ENCODE results near the gene TXNDC11. TPM values are rescaled to one million over a fixed set of nuclear protein-coding genes. Genes with fewer than 3 reads are reported as not detected.

The TXNDC11 gene
- total and polyA plus RNA-seq, 2 donors (not counting 3 experiments of a cell fraction or from before 2014, with no cell fraction given) = 42.5 to 66.0 TPM

GRCh38 chr16:11742093-11742535, 543 bp downstream of the TXNDC11 start:
- dilution Hi-C loops (cut with MboI; ENCODE audit: extremely low pct_ligation_motif_present, low sequenced_read_pairs) = no loop called here

More at GRCh38 chr16:11742093-11742535, 543 bp downstream of the TXNDC11 start:
- Histone ChIP-seq H3K9ac (replicated peaks; ENCODE audit: extremely low read depth, insufficient read depth, low read length) (peak overlapping the region; percentile 88), H3K36me3 (ENCODE audit: control insufficient read depth in 2 of 2, extremely low read depth in 1 of 2, insufficient read depth in 2 of 2, low read length in 2 of 2) (peaks cover 0 to 3% of the 10 kb centered on the region in 2 experiments), H2AFZ (ENCODE audit: low read depth, low read length) (peak overlapping the region; percentile 61), H3K27ac (ENCODE audit: insufficient read depth, low read depth, low read length) (peak overlapping the region; percentile 76), H3K4me2 (ENCODE audit: insufficient read depth, low read length) (peak overlapping the region; percentile 92), H3K9me1 (replicated peaks; ENCODE audit: control insufficient read depth, extremely low read depth, insufficient read depth, low read length) (no peaks in the 10 kb centered on the region), H3K9me3 (replicated peaks; ENCODE audit: control insufficient read depth, insufficient read depth, low read length) (no peaks in the 10 kb centered on the region), H3K79me2 (ENCODE audit: control insufficient read depth, insufficient read depth, low read length) (peaks cover 50% of the 10 kb centered on the region), H3K4me3 (replicated peaks in 1 of 3; ENCODE audit: insufficient read depth in 1 of 3, low read depth in 1 of 3, low read length in 3 of 3) (peak overlapping the region; percentile 91 to 93 (median 91)), H3K27me3 (ENCODE audit: control insufficient read depth in 2 of 2, insufficient read depth in 2 of 2, low read length in 2 of 2) (no peaks in the 10 kb centered on the region), H4K20me1 (replicated peaks; ENCODE audit: control insufficient read depth, extremely low read depth, insufficient read depth, low read length) (peaks cover 7% of the 10 kb centered on the region), H3K4me1 (ENCODE audit: control insufficient read depth, extremely low read depth, insufficient read depth, low read length) (peaks cover 22% of the 10 kb centered on the region)
- POLR2A ChIA-PET = interaction anchor here (1.7 kb wide), 1 partner anchor 56 kb away, joined by 5 read pairs; no protein-coding TSS in a partner anchor
- intact Hi-C loops (cut with micrococcal nuclease) = loop anchor here (1.0 to 5.0 kb wide), 5 partner anchors 41 to 235 kb away; partner anchors contain the start of genes RSL1D1, SNX29 and ZC3H7A
- FAIRE-seq (no peak), DNase-seq (ENCODE audit: low read depth, low spot score) (peak; percentile 25)
- TF ChIP-seq, protein P1, sequence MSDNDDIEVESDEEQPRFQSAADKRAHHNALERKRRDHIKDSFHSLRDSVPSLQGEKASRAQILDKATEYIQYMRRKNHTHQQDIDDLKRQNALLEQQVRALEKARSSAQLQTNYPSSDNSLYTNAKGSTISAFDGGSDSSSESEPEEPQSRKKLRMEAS (IDR thresholded peaks at IDR 0.05; ENCODE audit: insufficient read depth, insufficient read length) = no peak
- no peak for TF ChIP-seq JUN (IDR thresholded peaks at IDR 0.05; ENCODE audit: borderline replicate concordance, insufficient read depth, insufficient read length, low read depth)
- TF ChIP-seq FOS (IDR thresholded peaks at IDR 0.05; ENCODE audit: borderline replicate concordance, insufficient read depth, low read length) = no peak
- TF ChIP-seq CTCF (IDR thresholded peaks at IDR 0.05; ENCODE audit: extremely low read depth in 1 of 2, insufficient read depth in 1 of 2, low read depth in 1 of 2, low read length in 2 of 2) = no peak
- no peak for TF ChIP-seq GATA2 (IDR thresholded peaks at IDR 0.05; ENCODE audit: insufficient read depth, insufficient read length, low read depth, low read length)
- TF ChIP-seq POLR2A (IDR thresholded peaks at IDR 0.05; ENCODE audit: low read depth, low read length) = no peak
- no peak for TF ChIP-seq EZH2 (IDR thresholded peaks at IDR 0.05; ENCODE audit: borderline replicate concordance, low read depth, low read length, severe bottlenecking)
- TF ChIP-seq POLR2AphosphoS5 (IDR thresholded peaks at IDR 0.05; ENCODE audit: insufficient read depth, low read depth, low read length) = no peak
- no peak for TF ChIP-seq MYC (IDR thresholded peaks at IDR 0.05; ENCODE audit: low read depth, low read length)
- CTCF ChIA-PET = interaction anchor here (0.6 to 2.5 kb wide), 9 partner anchors 10 to 346 kb away, joined by 3 to 11 read pairs (median 4); partner anchors contain the start of gene ZC3H7A
- no TSS peak for BruUV-seq (replicated peaks)

Measured in endothelial cell of umbilical vein (primary cell).